Measurements from ENCODE around the gene SMIM45.

The SMIM45 gene

GRCh38 chr22:41951898-41952474 is at the start of gene SMIM45:
TSS of gene SMIM45 (plus strand) at chr22:41952150.
- peak within 1 kb of the TSS; percentile 40 for H3K4me3 ChIP-seq (ENCODE audit: low read depth, low read length)
- H3K36me3 ChIP-seq (ENCODE audit: control insufficient read depth, insufficient read depth, low read length): peaks cover 6% of the 10 kb centered on the region
- DNase-seq (ENCODE audit: low read depth in 4 of 6, low spot score in 6 of 6): peak; percentile 91 to 100 (median 98)
- WGBS (ENCODE audit: insufficient coverage): 11% methylated on average over 13 of the region's 16 CpGs
- peaks cover 59% of the 10 kb centered on the region for H3K4me1 ChIP-seq (ENCODE audit: control insufficient read depth, insufficient read depth, low read length)
- H3K27ac ChIP-seq (ENCODE audit: low read depth, low read length): peak within 1 kb of the TSS; percentile 82
- no peaks in the 10 kb centered on the region for H3K9me3 ChIP-seq (ENCODE audit: control insufficient read depth, insufficient read depth, low read length)
- H3K27me3 ChIP-seq (ENCODE audit: control insufficient read depth, insufficient read depth, low read length): no peaks in the 10 kb centered on the region

- DNase-seq (ENCODE audit: low read depth in 4 of 6, low spot score in 6 of 6): no peak
- no peaks in the 10 kb centered on the region for H3K4me1 ChIP-seq (ENCODE audit: control insufficient read depth, insufficient read depth, low read length)
- H3K4me3 ChIP-seq (ENCODE audit: low read depth, low read length): no peak overlapping the region
- peaks cover 99% of the 10 kb centered on the region for H3K36me3 ChIP-seq (ENCODE audit: control insufficient read depth, insufficient read depth, low read length)
- H3K9me3 ChIP-seq (ENCODE audit: control insufficient read depth, insufficient read depth, low read length): no peaks in the 10 kb centered on the region
- WGBS (ENCODE audit: insufficient coverage): 85% methylated on average over 15 of the region's 15 CpGs
- H3K27ac ChIP-seq (ENCODE audit: low read depth, low read length): no peak overlapping the region
- H3K27me3 ChIP-seq (ENCODE audit: control insufficient read depth, insufficient read depth, low read length): no peaks in the 10 kb centered on the region
These were observed 49.0 kb upstream of the SMIM45 start for GRCh38 chr22:41902932-41903421.

- no peak for DNase-seq (ENCODE audit: low read depth in 4 of 6, low spot score in 6 of 6)
- Histone ChIP-seq H3K9me3 (ENCODE audit: control insufficient read depth, insufficient read depth, low read length) (no peaks in the 10 kb centered on the region), H3K27ac (ENCODE audit: low read depth, low read length) (no peak overlapping the region), H3K4me3 (ENCODE audit: low read depth, low read length) (no peak overlapping the region), H3K4me1 (ENCODE audit: control insufficient read depth, insufficient read depth, low read length) (peaks cover 15% of the 10 kb centered on the region), H3K36me3 (ENCODE audit: control insufficient read depth, insufficient read depth, low read length) (peaks cover 96% of the 10 kb centered on the region), H3K27me3 (ENCODE audit: control insufficient read depth, insufficient read depth, low read length) (peaks cover 7% of the 10 kb centered on the region)
- WGBS (ENCODE audit: insufficient coverage): 95% methylated on average over 16 of the region's 24 CpGs
These were observed 47.2 kb upstream of the SMIM45 start for GRCh38 chr22:41904450-41905410.

- no peak for DNase-seq (ENCODE audit: low read depth in 4 of 6, low spot score in 6 of 6)
- Histone ChIP-seq H3K36me3 (ENCODE audit: control insufficient read depth, insufficient read depth, low read length) (peaks cover 87% of the 10 kb centered on the region), H3K4me3 (ENCODE audit: low read depth, low read length) (no peak overlapping the region), H3K9me3 (ENCODE audit: control insufficient read depth, insufficient read depth, low read length) (no peaks in the 10 kb centered on the region), H3K4me1 (ENCODE audit: control insufficient read depth, insufficient read depth, low read length) (peaks cover 19% of the 10 kb centered on the region), H3K27me3 (ENCODE audit: control insufficient read depth, insufficient read depth, low read length) (peaks cover 9% of the 10 kb centered on the region), H3K27ac (ENCODE audit: low read depth, low read length) (no peak overlapping the region)
- 90% methylated on average over 9 of the region's 23 CpGs for WGBS (ENCODE audit: insufficient coverage)
These were observed 46.3 kb upstream of the SMIM45 start for GRCh38 chr22:41905411-41906202.

- DNase-seq (ENCODE audit: low read depth in 4 of 6, low spot score in 6 of 6): no peak
- Histone ChIP-seq H3K4me1 (ENCODE audit: control insufficient read depth, insufficient read depth, low read length) (peaks cover 27% of the 10 kb centered on the region), H3K4me3 (ENCODE audit: low read depth, low read length) (no peak overlapping the region), H3K36me3 (ENCODE audit: control insufficient read depth, insufficient read depth, low read length) (peaks cover 75% of the 10 kb centered on the region), H3K27ac (ENCODE audit: low read depth, low read length) (no peak overlapping the region), H3K27me3 (ENCODE audit: control insufficient read depth, insufficient read depth, low read length) (peaks cover 21% of the 10 kb centered on the region), H3K9me3 (ENCODE audit: control insufficient read depth, insufficient read depth, low read length) (no peaks in the 10 kb centered on the region)
- 79% methylated on average over 3 of the region's 5 CpGs for WGBS (ENCODE audit: insufficient coverage)
These were observed 45.1 kb upstream of the SMIM45 start for GRCh38 chr22:41906822-41907221.

- no peak for DNase-seq (ENCODE audit: low read depth in 4 of 6, low spot score in 6 of 6)
- H3K36me3 ChIP-seq (ENCODE audit: control insufficient read depth, insufficient read depth, low read length): peaks cover 66% of the 10 kb centered on the region
- H3K4me3 ChIP-seq (ENCODE audit: low read depth, low read length): no peak overlapping the region
- H3K27me3 ChIP-seq (ENCODE audit: control insufficient read depth, insufficient read depth, low read length): peaks cover 30% of the 10 kb centered on the region
- 75% methylated on average over 10 of the region's 10 CpGs for WGBS (ENCODE audit: insufficient coverage)
- H3K4me1 ChIP-seq (ENCODE audit: control insufficient read depth, insufficient read depth, low read length): peaks cover 27% of the 10 kb centered on the region
- H3K27ac ChIP-seq (ENCODE audit: low read depth, low read length): no peak overlapping the region
- H3K9me3 ChIP-seq (ENCODE audit: control insufficient read depth, insufficient read depth, low read length): no peaks in the 10 kb centered on the region
These were observed 44.2 kb upstream of the SMIM45 start for GRCh38 chr22:41907436-41908401.

GRCh38 chr22:41908411-41909309 is 43.3 kb upstream of the SMIM45 start:
- H3K4me3 ChIP-seq (ENCODE audit: low read depth, low read length): no peak overlapping the region
- peaks cover 40% of the 10 kb centered on the region for H3K27me3 ChIP-seq (ENCODE audit: control insufficient read depth, insufficient read depth, low read length)
- H3K27ac ChIP-seq (ENCODE audit: low read depth, low read length): no peak overlapping the region

GRCh38 chr22:41909310-41910049 is 42.5 kb upstream of the SMIM45 start:
- Histone ChIP-seq H3K9me3 (ENCODE audit: control insufficient read depth, insufficient read depth, low read length) (no peaks in the 10 kb centered on the region), H3K27ac (ENCODE audit: low read depth, low read length) (no peak overlapping the region), H3K27me3 (ENCODE audit: control insufficient read depth, insufficient read depth, low read length) (peaks cover 46% of the 10 kb centered on the region), H3K4me1 (ENCODE audit: control insufficient read depth, insufficient read depth, low read length) (peaks cover 30% of the 10 kb centered on the region), H3K36me3 (ENCODE audit: control insufficient read depth, insufficient read depth, low read length) (peaks cover 51% of the 10 kb centered on the region), H3K4me3 (ENCODE audit: low read depth, low read length) (no peak overlapping the region)
- no peak for DNase-seq (ENCODE audit: low read depth in 4 of 6, low spot score in 6 of 6)
- WGBS (ENCODE audit: insufficient coverage): 14% methylated on average over 55 of the region's 55 CpGs

More at GRCh38 chr22:41908411-41909309, 43.3 kb upstream of the SMIM45 start:
- no peak for DNase-seq (ENCODE audit: low read depth in 4 of 6, low spot score in 6 of 6)
- WGBS (ENCODE audit: insufficient coverage): 63% methylated on average over 13 of the region's 14 CpGs
- Histone ChIP-seq H3K36me3 (ENCODE audit: control insufficient read depth, insufficient read depth, low read length) (peaks cover 59% of the 10 kb centered on the region), H3K4me1 (ENCODE audit: control insufficient read depth, insufficient read depth, low read length) (peaks cover 27% of the 10 kb centered on the region), H3K9me3 (ENCODE audit: control insufficient read depth, insufficient read depth, low read length) (no peaks in the 10 kb centered on the region)

All from spinal cord (tissue), 9 donors.